GM08714 (cell line): ENCODE measurements around the gene ITIH5.

Source experiments
- H3K4me3 ChIP-seq: fragments of 200-500 bp; sonication (Bioruptor generic); 2 replicates; pipeline ENCODE4 v1.5.1; 2014; ENCODE audit warnings: mild to moderate bottlenecking, low read length, inconsistent platforms
- ZNF274 ChIP-seq: IDR thresholded peaks from 2 replicates; pipeline ENCODE4 v1.6.1; 2012; ENCODE audit warnings: mild to moderate bottlenecking, low read depth, low read length

ITIH5 gene

DNA sequence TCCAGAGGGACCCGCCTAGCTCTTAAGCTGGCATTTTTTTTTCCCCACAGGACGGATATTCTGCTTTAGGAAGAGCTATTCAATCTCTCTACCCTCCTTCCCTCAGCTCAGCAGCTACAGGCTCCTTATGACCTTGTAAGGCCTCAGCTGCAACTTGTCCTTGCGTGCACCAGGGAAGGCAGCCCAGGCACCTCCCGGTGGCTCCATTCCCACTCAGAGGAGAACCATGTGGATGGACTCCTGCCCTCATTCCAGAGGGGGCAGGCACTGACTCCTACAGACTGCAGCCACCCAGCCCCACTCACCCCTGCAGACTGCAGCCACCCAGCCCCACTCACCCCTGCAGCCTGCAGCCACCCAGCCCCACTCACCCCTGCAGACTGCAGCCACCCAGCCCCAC lies 73.7 kb downstream of the ITIH5 start:
- no peak overlapping the region for H3K4me3 ChIP-seq

DNA sequence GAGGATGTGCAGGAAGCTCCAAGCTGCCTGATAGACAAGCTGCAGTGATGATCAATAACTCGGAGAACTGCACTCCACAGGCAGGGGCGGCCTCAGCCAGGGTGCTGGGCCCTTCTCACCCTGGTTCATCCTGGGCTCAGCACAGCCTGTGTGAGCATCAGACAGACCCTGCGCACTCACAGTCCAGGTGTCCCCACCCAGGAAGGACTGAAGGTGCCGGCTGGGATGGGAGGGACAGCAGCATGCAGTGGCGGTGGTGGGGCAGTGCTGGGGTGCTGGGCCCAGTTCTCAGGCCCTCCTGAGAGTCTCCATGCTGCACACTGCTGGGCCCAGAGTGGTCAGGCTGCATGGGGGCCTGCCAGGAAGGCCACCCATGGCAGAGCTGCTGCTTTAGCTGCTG lies 74.1 kb downstream of the ITIH5 start:
- H3K4me3 ChIP-seq = no peak overlapping the region
- TF ChIP-seq ZNF274 = no peak

More for the DNA sequence above, 73.7 kb downstream of the ITIH5 start:
- TF ChIP-seq ZNF274 = no peak

DNA sequence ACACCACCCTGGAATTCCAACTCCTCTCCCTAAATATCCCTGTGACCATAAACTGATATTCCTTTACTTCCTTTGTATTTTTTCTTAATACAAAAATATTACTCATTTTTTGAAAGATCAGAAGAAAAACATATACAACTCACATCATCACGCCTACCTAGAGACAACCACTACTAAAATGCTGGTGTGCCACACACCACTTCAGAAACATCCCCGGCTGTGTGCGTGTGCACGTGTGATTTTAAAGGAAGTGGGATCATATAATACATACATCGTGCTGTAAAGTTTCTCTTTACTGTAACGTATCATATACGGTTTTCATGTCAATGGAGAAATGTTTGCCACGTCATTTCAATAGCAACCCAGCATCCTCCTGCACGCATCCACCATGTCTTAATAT lies 76.5 kb downstream of the ITIH5 start:
- no peak overlapping the region for H3K4me3 ChIP-seq

DNA sequence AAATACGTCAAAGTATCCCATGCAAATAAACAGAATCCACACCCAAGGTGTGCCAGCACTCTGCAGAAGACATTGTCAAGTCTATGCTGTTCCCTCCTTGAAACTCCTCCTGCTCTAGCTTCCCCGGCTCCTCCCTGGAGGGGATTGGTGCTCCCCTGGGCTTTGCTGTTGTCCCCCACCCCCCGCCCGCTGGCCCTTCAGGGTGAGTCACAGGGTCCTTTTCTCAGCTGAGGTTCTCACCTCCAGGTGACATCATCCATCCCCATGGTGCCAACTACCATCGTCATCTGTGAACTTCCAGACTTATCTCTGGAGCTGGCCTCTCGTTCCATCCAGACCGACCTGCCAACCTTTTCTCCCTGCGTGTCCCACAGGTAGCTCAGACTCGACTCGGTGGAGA lies 77.0 kb downstream of the ITIH5 start:
- no peak for TF ChIP-seq ZNF274

More for the DNA sequence above, 76.5 kb downstream of the ITIH5 start:
- TF ChIP-seq ZNF274 = no peak

DNA sequence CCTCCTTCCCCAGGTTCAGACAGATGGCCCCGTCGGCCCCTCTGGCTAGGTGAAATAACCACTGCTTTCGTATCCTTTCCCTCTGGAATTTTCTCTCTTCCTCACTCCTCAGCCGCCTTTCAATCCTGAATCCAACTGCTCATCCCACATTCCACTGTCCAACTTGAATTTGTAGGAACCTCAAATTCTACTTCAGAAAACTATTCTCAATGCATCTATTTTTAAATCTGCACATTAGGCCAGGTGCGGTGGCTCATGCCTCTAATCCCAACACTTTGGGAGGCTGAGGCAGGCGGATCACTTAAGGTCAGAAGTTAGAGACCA lies 78.9 kb downstream of the ITIH5 start:
- H3K4me3 ChIP-seq = no peak overlapping the region
- no peak for TF ChIP-seq ZNF274

More for the DNA sequence above, 77.0 kb downstream of the ITIH5 start:
- H3K4me3 ChIP-seq = no peak overlapping the region

DNA sequence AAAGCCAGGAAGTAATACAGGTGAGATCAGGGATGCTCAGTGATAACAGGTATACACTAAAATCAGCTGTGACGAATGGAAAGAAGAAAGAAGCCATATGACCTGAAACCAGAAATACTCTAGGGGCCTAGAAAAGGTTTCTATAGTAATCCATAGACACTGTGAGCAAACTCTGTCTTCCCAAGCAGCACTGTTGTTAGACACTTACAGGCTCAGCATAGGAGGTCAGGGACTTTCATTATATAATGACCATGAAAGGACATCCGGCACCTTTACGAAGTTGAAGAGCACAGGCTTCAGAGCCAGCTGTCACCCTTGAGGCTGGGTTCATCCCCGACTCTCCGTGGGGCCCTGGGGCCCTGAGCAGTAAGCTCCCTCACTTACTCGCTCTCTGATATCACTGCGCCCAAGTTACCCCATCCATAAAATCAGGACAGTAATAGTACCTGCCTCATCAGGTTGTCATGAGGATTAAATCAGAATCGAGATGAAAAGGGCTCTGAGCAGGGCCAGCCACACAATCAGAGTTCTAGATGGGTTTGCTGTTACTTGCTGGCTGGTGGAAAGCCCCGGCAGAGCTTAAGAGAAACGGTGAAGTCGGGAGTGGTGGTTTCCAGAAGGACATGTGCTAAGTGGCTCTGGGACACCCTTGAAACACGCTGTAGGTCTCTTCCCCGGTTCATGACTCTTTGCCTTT lies 79.5 kb downstream of the ITIH5 start:
- no peak for TF ChIP-seq ZNF274

DNA sequence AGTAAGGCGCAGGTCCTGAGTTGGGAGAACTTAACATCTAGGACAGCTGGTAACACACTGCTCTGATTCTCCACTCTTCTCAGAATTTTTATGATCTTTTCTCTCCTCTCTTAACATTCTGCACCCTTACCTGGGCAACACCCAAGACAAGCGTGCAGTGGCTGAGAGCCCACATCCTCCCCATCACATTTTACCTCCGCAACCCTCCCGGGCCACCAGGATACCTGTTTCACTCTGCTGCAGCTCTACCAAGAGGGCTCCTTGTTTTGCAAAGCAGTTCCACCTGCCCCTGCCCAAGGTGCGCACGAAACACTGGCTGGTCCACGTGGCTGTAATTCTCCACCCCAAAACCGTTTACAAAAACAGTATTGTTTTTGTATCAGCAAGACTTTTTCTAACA lies 81.5 kb downstream of the ITIH5 start:
- no peak for TF ChIP-seq ZNF274

More for the DNA sequence above, 79.5 kb downstream of the ITIH5 start:
- H3K4me3 ChIP-seq = no peak overlapping the region

DNA sequence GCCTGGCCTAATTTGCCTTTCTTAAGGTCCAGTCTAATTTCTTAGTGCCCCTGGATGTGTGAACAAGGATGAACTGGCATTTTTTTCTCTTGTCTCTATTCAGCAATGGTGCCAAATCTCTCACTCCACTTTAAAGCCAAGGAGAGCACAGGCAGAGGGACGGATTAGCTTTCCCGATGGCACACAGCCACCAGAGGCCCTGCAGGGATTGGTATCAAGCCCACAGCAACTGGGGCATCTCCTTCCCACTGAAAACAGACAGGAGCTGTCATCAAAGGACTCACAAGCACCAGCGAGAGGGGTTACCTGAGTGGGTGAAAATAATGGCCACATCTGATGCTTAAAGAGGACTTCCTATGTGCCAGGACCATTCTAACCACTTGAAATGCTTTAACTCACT lies 83.1 kb downstream of the ITIH5 start:
- no peak overlapping the region for H3K4me3 ChIP-seq
- TF ChIP-seq ZNF274 = no peak

More for the DNA sequence above, 81.5 kb downstream of the ITIH5 start:
- H3K4me3 ChIP-seq = no peak overlapping the region

DNA sequence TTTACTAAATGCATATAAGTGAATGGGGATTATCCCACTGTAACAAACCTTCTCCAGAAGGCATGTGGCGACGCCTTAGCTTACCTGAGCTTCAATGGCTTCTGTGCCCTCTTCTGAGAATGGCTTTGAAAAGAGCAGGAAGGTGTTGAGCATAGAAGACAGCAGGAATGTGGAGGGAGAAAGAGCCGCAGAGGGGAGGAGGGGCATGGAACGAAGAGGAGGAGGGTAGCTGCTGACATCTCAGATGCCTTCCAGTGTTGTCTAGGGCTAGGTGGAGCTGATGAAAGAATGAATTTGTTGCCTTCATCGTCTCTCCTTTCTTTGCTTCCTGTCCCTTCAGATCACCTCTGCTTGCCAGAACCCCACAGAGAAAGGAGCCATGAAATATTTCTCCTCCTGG lies 86.2 kb downstream of the ITIH5 start:
- no peak for TF ChIP-seq ZNF274
- no peak overlapping the region for H3K4me3 ChIP-seq

DNA sequence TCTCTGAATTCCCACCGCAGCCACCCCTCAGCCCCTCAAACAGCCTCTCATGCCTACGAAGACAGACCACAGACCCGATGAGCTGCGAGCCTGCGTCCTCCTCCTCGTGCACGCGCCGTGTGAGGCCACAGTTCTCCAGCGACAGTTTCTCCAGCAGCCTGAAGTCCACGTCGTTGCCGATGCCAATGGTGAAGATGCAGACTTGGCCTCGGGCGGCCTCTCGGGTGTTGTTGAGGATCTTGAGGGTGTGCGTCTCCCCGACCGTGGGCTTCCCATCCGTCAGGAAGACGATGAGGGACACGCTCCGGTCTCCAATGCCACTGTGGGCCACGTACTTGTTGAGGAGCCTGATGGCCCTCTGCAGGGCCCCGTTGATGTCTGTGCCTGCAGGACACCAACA lies 87.1 kb downstream of the ITIH5 start:
- no peak for TF ChIP-seq ZNF274
- H3K4me3 ChIP-seq = no peak overlapping the region

DNA sequence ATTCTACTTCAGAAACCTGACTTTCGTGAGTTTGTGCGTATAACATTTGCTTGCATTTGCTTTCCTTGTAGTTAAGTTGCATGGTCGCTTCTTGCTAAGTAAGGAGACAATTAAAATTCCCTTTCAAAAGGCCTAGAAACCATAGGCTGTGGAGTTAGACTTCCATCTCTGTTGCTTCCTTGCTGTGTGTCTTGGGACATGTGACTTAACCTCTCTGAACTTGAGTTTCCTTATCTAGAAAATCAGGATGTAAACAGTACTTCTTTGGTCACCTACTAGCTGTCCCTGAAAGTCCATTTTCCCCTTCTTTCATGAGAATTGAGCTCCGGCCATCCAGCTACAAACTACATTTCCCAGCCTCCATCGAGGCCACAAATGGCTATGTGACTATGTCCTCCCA lies 89.2 kb downstream of the ITIH5 start:
- TF ChIP-seq ZNF274 = no peak
- H3K4me3 ChIP-seq = no peak overlapping the region

DNA sequence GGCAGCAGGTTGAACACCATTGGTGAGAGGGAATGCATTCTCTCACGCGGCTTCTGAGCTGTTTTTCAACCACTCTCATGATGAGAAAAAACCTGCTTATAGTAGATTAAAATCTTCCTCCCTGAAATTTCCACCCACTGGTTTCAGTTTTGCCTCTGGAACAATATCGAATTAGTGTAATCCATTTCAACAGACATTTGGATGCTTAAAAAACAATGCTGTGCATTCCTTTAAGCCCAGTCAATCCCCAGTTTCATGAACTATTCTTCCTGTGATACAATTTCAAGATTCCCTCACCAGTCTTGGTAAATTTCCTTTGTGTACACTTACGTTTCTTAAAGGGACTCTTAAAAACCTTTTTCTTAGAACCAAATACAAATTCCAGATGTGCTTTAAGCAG lies 89.6 kb downstream of the ITIH5 start:
- no peak for TF ChIP-seq ZNF274

DNA sequence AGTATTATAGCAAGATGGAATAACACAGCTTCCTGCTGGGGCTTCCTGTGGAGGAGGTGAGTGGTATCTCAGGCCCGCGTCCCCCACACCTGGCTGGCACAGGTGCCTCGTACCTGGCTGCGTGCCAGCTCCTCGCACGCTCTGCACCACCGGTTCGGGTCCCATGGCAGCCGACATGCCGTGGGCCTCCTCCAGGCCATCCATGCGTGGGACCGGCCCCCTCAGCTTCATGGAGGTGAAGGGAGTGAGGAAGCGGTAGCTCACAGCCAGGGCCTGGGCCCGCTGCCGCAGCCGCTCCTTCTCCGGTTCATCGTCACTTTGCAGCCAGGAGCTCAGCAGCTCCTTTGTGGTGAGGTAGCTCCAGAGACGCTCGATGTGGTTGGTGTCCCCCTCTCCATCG lies 90.4 kb downstream of the ITIH5 start:
- TF ChIP-seq ZNF274 = no peak
- no peak overlapping the region for H3K4me3 ChIP-seq

More for the DNA sequence above, 89.6 kb downstream of the ITIH5 start:
- H3K4me3 ChIP-seq = no peak overlapping the region

DNA sequence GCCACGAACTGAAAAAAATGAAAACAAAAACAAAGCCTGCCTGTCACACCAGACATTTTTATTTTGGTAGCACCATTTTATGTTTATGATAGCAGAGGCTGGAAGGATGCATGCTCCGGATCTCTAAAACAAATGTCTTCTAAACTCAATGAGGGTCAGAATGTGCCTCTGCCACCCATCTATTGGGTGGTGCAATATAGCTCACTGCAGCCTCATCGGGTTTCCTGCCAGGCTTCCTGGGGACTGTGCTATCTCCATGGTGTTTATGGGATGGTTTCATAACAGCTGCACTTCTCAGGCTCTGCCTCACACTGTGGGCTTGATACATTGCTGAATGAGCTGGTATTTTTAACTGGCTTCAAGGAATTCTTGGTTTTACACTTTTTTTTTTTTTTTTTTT lies 94.4 kb downstream of the ITIH5 start:
- no peak for TF ChIP-seq ZNF274
- no peak overlapping the region for H3K4me3 ChIP-seq

DNA sequence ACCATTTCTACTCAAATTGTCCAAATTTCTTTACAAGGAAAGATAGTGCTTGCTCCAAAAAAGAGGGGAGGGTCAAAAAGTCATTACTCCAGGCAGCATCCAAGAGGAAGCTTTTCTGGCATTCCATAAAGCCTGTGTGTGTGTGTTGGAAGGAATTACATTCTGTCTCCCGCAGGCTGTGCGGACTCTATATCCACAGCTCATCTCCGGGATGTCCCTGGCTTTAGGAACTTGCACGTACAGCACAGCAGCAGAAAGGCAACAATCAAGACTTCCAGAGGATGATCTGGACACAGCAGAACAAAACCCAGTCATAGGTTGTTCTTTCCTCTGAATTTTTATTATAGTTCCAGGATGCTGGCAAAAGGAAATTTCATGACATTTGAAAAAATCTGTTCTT lies 94.8 kb downstream of the ITIH5 start:
- TF ChIP-seq ZNF274 = no peak

DNA sequence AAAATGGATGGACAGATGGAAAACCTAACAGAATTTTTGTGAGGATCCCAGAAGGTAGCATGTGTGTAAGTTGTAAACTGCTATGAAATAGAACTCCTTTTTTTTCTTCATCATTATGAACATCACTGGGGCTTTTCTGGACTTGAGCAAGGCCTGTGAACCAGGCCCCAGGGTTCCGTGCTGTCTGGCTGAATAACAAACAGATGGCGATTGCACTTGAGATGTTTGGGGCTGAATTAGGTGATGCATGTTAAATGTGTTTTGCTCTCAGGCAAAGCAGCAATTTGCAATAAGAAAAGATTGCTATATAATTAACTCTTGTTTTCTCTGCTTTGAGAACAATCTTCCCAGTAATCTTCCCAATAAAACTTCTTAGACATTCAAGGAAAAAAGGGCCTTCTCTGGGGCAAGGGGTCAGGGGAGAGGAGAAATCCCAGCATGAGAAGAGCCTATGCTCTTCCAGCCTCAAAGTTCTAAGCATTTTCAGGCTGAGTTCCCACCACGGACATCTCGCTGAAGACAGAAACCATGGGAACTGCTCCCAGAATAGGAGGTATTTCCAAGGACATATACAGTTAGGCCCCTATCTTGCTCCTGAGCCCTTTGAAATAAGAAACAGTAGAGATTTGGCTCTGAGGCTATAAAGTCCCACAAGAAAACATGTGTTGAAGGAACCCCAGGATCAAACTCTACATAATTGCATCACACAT lies 98.7 kb downstream of the ITIH5 start:
- no peak overlapping the region for H3K4me3 ChIP-seq
- no peak for TF ChIP-seq ZNF274

More for the DNA sequence above, 94.8 kb downstream of the ITIH5 start:
- H3K4me3 ChIP-seq = no peak overlapping the region

DNA sequence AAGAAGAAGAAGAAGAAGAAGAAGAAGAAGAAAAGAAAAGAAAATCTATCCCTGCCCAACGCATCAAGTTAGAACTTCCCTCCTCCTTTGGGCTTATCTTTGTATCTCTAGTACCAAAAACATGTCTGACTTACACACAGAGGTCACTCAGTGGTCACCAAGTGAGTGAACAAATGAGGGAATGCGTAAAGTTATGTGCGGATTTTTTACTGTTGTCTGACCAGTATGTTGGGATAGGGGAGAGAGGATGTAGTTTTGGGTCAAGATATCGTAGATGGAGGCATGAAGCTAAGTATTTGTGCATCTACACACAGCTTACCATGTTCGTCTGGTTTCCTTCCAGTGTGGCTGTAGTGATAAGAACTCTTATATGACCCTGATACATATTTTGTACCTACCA lies 99.9 kb downstream of the ITIH5 start:
- TF ChIP-seq ZNF274 = no peak
- H3K4me3 ChIP-seq = no peak overlapping the region
